GM19463 (cell line): ENCODE data around the gene FADS6.

Source experiments
- ATAC-seq: cut with Tn5 transposase; IDR thresholded peaks from one replicate; pipeline ENCODE4 v1.9.1; 2021; ENCODE audit warnings: mild to moderate bottlenecking, moderate library complexity; ENCODE audit not compliant: unreplicated experiment

FADS6 gene

DNA sequence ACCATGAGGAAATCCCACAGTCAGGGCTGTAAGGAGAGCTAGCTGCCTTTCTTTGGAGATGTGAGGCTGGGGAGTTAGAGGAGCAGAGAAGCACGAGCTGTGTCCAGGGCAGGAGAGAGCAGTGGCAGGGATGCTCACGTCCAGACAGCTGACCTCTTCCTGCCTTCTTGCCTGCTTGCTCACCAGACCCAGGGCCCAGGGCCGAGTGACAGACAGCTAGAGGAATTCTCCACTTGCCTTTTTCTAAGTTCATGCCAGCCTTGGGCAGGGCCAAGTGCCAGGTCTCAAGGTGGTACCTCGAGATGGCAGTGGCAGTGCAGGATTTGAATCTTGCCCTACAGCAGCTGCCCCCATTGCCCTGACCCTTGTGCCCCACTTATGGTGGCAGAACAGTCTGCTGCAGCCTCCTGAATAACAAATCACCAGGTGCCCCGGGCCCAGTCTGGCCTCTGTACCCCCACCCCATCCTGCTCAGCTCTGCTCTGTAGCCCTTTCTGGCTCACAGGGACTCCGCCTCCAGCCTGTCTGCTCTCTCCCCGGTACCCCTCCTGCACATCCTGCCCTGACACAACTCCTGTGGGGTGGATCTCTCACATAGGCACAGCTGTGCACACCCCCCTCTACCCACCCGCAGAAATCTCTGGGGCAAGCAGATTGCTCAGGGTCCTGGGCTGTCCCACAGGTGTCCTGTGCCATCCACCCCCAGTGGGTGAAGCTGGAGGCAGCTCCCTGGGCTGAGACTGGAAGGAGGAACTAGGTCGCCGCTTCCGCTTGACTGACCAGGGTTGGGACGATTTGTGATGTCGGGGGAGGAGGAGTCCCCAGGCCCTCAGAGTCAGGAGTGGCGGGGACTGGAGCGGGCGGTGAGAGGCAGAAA lies 59.7 kb downstream of the FADS6 start:
- ATAC-seq: no peak

DNA sequence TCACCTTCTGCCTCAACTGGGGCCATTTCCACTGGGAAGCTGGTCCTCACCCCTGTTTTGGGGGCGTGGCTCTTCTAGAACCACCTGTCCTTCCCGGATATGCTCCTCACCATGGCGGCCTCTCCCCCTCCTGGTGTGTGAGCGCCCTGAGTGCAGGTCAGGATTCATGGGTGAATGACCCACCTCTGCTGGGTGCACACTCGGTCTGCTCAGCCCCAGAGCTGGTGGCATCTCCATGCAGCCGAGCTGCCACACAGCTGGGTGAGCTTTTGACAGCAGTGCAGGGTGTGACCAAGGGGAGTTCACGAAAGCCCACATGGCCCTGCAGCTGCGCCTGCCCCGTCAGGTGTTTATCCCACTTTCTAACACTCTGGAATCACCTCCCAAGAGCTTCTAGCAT lies 61.0 kb downstream of the FADS6 start:
- no peak for ATAC-seq

DNA sequence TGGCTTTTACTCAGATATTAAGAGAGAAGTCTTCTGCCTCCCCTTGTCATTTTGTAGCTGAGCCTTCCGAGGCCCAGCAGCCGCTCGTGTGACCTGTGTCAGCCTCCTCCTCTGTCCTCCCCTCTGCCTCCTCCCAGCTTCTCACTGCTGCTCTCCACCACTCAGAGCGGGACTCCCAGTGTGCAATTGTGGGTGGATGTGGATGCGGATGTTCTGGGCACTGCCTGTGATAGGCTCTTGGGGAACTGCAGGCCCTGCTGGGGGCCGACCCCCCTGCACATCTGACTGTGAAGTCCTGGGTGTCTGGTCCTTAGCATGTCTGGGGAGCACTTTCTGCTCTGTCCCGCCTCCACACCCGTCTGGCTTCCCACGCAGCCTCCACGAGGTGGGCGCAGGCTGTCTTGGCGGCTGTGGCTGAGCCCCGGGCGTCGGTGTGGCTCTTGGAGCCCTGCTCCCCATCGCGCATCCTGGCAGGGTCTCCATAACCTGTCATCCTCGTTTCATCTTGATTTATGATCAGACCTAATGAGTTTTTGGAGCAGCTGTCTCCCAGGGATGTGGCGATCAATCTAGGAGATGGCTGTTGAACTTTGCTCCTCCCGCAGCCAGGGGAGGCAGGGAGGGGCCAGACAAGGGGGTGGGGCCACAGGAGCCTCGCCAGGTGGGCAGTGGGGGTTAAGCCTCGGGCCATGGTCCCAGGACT lies 61.8 kb downstream of the FADS6 start:
- no peak for ATAC-seq

DNA sequence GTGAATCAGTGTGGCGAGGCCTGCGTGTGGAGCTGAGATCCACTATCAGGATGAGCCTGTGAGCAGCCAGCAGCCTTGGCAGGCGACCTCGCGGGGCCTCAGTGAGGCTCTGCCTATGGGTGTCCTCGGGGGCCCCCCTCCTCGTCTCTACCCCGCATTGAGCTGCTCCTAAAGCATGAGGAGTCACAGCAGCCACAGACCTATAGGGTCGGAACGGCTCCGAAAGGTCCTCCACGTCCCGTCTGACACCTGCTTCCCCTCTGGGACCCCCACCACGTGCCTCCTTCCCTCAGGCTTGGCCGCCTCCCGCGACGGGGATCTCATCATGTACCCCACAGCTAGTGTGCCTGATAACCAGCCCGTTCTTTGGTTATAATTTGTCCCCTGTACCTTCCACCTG lies 62.6 kb downstream of the FADS6 start:
- no peak for ATAC-seq

DNA sequence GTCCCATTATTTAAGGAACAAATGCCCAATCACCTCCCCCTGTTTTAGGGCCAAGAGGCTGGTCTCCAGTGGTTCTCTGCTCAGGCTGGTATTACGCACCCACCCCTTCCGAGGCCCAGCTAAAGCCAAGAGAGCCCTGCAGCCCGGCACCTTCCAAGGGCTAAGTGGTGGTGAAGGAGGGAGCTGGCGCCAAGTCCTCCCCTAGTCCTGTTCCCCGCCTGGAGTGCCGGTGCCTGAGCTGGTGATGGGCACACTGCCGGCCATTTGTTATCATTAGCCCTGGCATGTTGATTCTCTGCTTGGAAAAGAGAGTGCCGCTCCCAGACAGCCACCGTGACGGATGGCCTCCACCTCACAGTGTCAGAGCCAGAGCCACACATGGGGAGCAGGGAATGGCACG lies 65.6 kb downstream of the FADS6 start:
- ATAC-seq: no peak
